ENCODE data around the gene HSD3B7.

The HSD3B7 gene

DNA sequence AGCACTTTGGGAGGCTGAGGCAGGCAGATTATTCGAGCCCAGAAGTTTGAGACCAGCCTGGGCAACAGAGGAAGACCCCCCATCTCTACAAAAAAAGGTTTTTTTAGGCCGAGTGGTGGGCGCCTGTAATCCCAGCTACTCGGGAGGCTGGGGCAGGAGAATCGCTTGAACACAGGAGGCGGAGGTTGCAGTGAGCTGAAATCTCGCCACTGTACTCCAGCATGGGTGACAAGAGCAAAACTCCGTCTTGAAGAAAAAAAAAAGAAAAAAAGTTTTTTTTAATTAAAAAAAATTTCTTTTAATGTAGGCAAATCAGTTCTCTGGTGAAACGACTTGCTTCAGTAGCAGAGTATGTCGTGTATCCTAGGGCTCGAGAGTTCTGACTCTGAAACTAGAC lies 10.9 kb downstream of the HSD3B7 start:
- peak overlapping the region; percentile 66 for H3K4me2 ChIP-seq
- H3K4me3 ChIP-seq (IDR thresholded peaks at IDR 0.05; ENCODE audit: insufficient read depth, low read depth, low read length), result no peak overlapping the region
- no peak overlapping the region for H3K9ac ChIP-seq
- no peaks in the 10 kb centered on the region for H3K79me2 ChIP-seq (ENCODE audit: insufficient read depth, low read depth)
- peaks cover 4% of the 10 kb centered on the region; the same call in 1 of the 2 replicates for H3K27me3 ChIP-seq (ENCODE audit: insufficient read depth, low read depth)
- H2AFZ ChIP-seq (ENCODE audit: low read depth), result peak overlapping the region; percentile 77; the same call in 1 of the 2 replicates
- TF ChIP-seq, protein P1, sequence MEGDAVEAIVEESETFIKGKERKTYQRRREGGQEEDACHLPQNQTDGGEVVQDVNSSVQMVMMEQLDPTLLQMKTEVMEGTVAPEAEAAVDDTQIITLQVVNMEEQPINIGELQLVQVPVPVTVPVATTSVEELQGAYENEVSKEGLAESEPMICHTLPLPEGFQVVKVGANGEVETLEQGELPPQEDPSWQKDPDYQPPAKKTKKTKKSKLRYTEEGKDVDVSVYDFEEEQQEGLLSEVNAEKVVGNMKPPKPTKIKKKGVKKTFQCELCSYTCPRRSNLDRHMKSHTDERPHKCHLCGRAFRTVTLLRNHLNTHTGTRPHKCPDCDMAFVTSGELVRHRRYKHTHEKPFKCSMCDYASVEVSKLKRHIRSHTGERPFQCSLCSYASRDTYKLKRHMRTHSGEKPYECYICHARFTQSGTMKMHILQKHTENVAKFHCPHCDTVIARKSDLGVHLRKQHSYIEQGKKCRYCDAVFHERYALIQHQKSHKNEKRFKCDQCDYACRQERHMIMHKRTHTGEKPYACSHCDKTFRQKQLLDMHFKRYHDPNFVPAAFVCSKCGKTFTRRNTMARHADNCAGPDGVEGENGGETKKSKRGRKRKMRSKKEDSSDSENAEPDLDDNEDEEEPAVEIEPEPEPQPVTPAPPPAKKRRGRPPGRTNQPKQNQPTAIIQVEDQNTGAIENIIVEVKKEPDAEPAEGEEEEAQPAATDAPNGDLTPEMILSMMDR (conservative IDR thresholded peaks at IDR 0.05; ENCODE audit: low read depth, low read length), result no peak
- H3K4me1 ChIP-seq (ENCODE audit: low read depth, poor library complexity, severe bottlenecking), result peaks cover 8% of the 10 kb centered on the region
- H4K20me1 ChIP-seq (ENCODE audit: insufficient read depth), result no peaks in the 10 kb centered on the region
- no peaks in the 10 kb centered on the region for H3K36me3 ChIP-seq (ENCODE audit: insufficient read depth)
- H3K27ac ChIP-seq, result no peak overlapping the region

DNA sequence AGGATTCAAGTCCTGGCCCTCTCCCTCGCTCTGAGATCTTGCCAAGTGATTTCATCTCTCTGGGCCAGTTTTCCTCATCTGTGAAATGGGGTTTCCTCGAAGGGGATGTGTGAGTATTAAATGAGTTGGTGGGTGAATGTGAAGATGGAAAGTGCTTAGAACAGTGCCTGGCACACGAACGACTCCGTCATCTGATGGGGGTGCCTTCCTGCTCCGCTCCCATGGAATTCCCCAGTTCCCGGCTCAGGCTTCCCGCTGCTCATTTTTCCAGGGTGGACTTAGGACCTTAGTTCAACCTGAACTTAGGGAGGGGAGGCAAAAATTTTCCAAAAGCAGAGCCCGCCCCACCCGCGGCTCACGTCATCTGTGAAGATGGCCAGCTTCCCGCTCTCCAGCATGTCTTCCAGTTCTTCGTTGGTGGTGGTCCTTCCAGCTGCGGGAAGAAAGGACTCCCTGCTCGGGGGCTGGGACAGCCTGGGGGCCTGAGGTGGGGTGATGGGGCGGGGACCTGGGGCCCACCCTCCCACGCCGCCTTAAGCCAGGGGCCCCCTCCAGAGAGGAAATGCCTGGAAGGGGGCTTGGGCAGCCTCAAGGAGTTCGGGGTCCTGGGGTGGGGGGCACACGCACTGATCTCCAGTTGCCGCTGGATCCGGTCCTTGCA lies 11.4 kb downstream of the HSD3B7 start:
- Histone ChIP-seq H3K4me1 (ENCODE audit: low read depth, poor library complexity, severe bottlenecking) (peaks cover 8% of the 10 kb centered on the region), H3K9ac (peak overlapping the region; percentile 80), H3K79me2 (ENCODE audit: insufficient read depth, low read depth) (no peaks in the 10 kb centered on the region), H3K4me2 (peak overlapping the region; percentile 66), H4K20me1 (ENCODE audit: insufficient read depth) (no peaks in the 10 kb centered on the region), H3K36me3 (ENCODE audit: insufficient read depth) (no peaks in the 10 kb centered on the region), H3K27me3 (ENCODE audit: insufficient read depth, low read depth) (peaks cover 4% of the 10 kb centered on the region; the same call in 1 of the 2 replicates), H3K27ac (peak overlapping the region; percentile 49), H2AFZ (ENCODE audit: low read depth) (peak overlapping the region; percentile 77), H3K4me3 (IDR thresholded peaks at IDR 0.05; ENCODE audit: insufficient read depth, low read depth, low read length) (no peak overlapping the region)
- TF ChIP-seq, protein P1 (conservative IDR thresholded peaks at IDR 0.05; ENCODE audit: low read depth, low read length), result no peak

DNA sequence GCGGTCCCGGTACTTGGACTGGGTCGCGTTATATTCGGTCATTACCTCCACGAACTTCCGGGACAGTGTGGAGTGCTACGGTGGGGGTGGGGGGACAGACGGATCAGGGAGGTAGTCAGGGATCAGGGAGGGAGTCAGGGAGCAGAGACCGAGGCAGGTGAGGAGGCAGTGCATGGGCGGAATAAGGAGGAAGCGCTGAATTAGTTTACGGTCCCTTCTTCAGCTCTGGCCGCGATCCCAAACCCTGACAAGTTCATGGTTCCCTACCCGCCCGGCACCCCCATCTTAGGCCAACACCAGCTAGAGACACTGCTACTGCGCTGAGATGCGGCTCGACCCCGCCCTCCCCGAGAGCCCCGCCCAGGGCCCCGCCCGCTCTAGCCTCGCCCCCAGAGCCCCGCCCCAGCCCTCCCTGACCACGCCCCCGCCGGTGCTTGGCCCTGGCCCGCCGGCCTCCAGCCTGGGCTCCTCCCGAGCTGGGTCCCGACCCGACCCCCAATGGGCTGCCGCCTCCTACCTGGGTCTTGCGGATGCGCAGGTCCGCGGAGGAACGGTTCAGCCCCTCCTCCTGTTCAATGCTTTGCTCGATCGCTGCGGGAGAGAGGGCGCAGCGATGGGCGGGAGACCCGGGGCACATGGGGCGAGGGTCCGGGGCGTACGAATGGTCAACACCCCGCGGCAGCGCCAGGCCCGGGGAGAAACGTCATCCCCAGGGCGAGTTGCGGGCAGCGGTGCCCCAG lies 12.1 kb downstream of the HSD3B7 start:
- H3K4me2 ChIP-seq, result peak overlapping the region; percentile 93
- no peaks in the 10 kb centered on the region for H3K79me2 ChIP-seq (ENCODE audit: insufficient read depth, low read depth)
- peak overlapping the region; percentile 49 for H3K27ac ChIP-seq
- H3K4me3 ChIP-seq (IDR thresholded peaks at IDR 0.05; ENCODE audit: insufficient read depth, low read depth, low read length), result no peak overlapping the region
- H3K4me1 ChIP-seq (ENCODE audit: low read depth, poor library complexity, severe bottlenecking), result peaks cover 8% of the 10 kb centered on the region
- H2AFZ ChIP-seq (ENCODE audit: low read depth), result peak overlapping the region; percentile 77
- H3K36me3 ChIP-seq (ENCODE audit: insufficient read depth), result no peaks in the 10 kb centered on the region
- H4K20me1 ChIP-seq (ENCODE audit: insufficient read depth), result no peaks in the 10 kb centered on the region
- peak overlapping the region; percentile 80 for H3K9ac ChIP-seq
- TF ChIP-seq, protein P1 (conservative IDR thresholded peaks at IDR 0.05; ENCODE audit: low read depth, low read length), result no peak
- peaks cover 4% of the 10 kb centered on the region; the same call in 1 of the 2 replicates for H3K27me3 ChIP-seq (ENCODE audit: insufficient read depth, low read depth)

DNA sequence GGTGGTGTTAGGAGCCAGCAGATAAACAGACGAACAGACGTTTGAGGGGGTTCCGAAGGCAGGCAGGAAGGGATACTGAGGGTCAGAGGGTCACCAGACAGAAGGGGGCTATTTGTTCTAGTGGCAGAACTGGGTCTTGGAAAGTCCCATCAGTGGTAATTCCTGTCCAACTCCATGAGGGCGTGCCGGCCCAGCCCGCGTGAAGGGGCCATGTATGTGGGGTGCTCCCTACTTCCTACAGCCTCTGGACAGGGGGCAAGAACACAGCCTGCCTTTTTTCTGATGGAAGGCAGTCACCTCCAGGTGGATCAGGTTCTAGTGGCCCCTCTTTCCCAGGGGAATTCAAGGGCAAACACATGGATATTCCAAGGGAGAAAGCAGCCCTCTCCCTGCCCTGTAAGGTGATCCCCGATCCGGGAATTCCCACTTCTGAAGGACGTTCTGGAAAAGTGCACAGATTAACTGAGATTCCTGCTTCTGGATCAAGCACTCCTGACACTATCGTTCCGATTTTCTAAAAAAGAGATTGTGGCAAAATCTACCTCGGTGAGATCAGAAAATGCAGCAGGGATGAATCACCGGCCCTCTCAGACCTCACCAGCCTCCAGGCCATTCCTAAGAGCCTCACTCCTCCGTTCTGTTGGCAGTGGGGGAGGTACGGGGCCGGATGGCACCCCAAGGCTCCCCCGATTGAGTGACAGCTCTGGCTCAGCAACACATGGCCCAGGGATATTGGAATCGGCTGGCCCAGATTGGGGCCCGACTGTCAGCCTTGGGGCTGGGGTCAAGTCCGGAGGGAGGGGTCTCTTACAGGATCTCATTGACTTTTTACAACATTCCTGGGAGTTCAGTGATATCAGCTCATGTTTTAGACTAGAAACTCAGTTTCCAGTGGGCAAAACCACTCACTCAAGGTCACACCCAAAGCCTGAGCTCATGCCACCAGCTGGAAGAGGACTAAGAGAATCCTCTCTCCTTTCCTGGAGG lies 13.0 kb downstream of the HSD3B7 start:
- Histone ChIP-seq H3K27ac (no peak overlapping the region), H3K79me2 (ENCODE audit: insufficient read depth, low read depth) (no peaks in the 10 kb centered on the region), H3K4me1 (ENCODE audit: low read depth, poor library complexity, severe bottlenecking) (peaks cover 8% of the 10 kb centered on the region), H4K20me1 (ENCODE audit: insufficient read depth) (no peaks in the 10 kb centered on the region), H3K4me3 (IDR thresholded peaks at IDR 0.05; ENCODE audit: insufficient read depth, low read depth, low read length) (no peak overlapping the region), H3K4me2 (peak overlapping the region; percentile 93), H3K27me3 (ENCODE audit: insufficient read depth, low read depth) (peaks cover 8% of the 10 kb centered on the region; the same call in 1 of the 2 replicates), H3K9ac (no peak overlapping the region), H3K36me3 (ENCODE audit: insufficient read depth) (no peaks in the 10 kb centered on the region), H2AFZ (ENCODE audit: low read depth) (peak overlapping the region; percentile 77; the same call in 1 of the 2 replicates)
- TF ChIP-seq, protein P1 (conservative IDR thresholded peaks at IDR 0.05; ENCODE audit: low read depth, low read length), result no peak

Data from KMS-11 (cell line).